PC-3 (cell line): Measurements from ENCODE around the gene CYP4F3. TPM values are rescaled to one million over a fixed set of nuclear protein-coding genes. Genes with fewer than 3 reads are reported as not detected.

Source experiments
- ATAC-seq: fragments of 200-7000 bp; cut with Tn5 transposase; 2 replicates; pipeline ENCODE4 v1.9.1; 2020; ENCODE audit warnings: mild to moderate bottlenecking, moderate library complexity
- BruUV-seq: library from RNA; stranded (reverse); fragments of 400-500 nt; replicated peaks from 2 replicates; lab custom pipeline; 2021; lab: Mats Ljungman, UMichigan
- CTCF ChIA-PET: fragments of 300-600 bp; sonication (Branson Sonifier 250); formaldehyde crosslinking; loops from one replicate; lab custom pipeline; 2022; ENCODE audit warnings: antibody characterized with exemption; lab: Charles Lee
- POLR2A ChIA-PET: fragments of 300-600 bp; sonication (Branson Sonifier 250); formaldehyde crosslinking; loops from one replicate; lab custom pipeline; 2022; ENCODE audit warnings: antibody characterized with exemption; ENCODE audit not compliant: unreplicated experiment; lab: Charles Lee
- DNase-seq: peaks from one replicate; pipeline ENCODE4 v3.0.0-alpha.2; 2015
- H2AFZ ChIP-seq: fragments of 300-600 bp; sonication (generic); 2 replicates; pipeline ENCODE4 v1.6.0; 2016; ENCODE audit warnings: antibody characterized with exemption, low read length
- H3F3A ChIP-seq: fragments of 300-600 bp; sonication (generic); one replicate; pipeline ENCODE4 v1.6.0; 2017; ENCODE audit warnings: antibody characterized with exemption, low read length, control low read depth, mild to moderate bottlenecking; ENCODE audit not compliant: unreplicated experiment
- H3K27ac ChIP-seq: fragments of 300-600 bp; sonication (generic); 2 replicates; pipeline ENCODE4 v1.5.1; 2016; ENCODE audit warnings: mild to moderate bottlenecking, low read length
- H3K27me3 ChIP-seq: fragments of 300-600 bp; sonication (generic); 2 replicates; pipeline ENCODE4 v1.6.1; 2016; ENCODE audit warnings: low read length, mixed read lengths
- H3K36me3 ChIP-seq: fragments of 300-600 bp; sonication (generic); 2 replicates; pipeline ENCODE4 v1.6.1; 2016; ENCODE audit warnings: low read depth, mixed run types, low read length, mixed read lengths
- H3K4me1 ChIP-seq: fragments of 300-600 bp; sonication (generic); 2 replicates; pipeline ENCODE4 v1.5.1; 2016; ENCODE audit warnings: low read length; ENCODE audit not compliant: insufficient read depth
- H3K4me2 ChIP-seq: fragments of 300-600 bp; sonication (generic); 2 replicates; pipeline ENCODE4 v1.6.0; 2016; ENCODE audit warnings: low read length
- H3K4me3 ChIP-seq: fragments of 300-600 bp; sonication (generic); 2 replicates; pipeline ENCODE4 v1.5.1; 2016; ENCODE audit warnings: mild to moderate bottlenecking, low read length, mixed read lengths
- H3K79me2 ChIP-seq: fragments of 300-600 bp; sonication (generic); 2 replicates; pipeline ENCODE4 v1.6.1; 2017; ENCODE audit warnings: low read length, mixed read lengths
- H3K9ac ChIP-seq: fragments of 300-600 bp; sonication (generic); 2 replicates; pipeline ENCODE4 v1.6.0; 2016; ENCODE audit warnings: mild to moderate bottlenecking, low read length
- H3K9me2 ChIP-seq: fragments of 300-600 bp; sonication (generic); replicated peaks from 2 replicates; pipeline ENCODE4 v1.6.1; 2016; ENCODE audit warnings: mixed run types, low read length, mixed read lengths
- H3K9me3 ChIP-seq: fragments of 300-600 bp; sonication (generic); 2 replicates; pipeline ENCODE4 v1.6.1; 2016; ENCODE audit warnings: low read length, mixed read lengths
- H4K20me1 ChIP-seq: fragments of 300-600 bp; sonication (generic); 2 replicates; pipeline ENCODE4 v1.6.1; 2016; ENCODE audit warnings: low read length, mixed read lengths
- CTCF ChIP-seq: fragments of 300-600 bp; sonication (generic); conservative IDR thresholded peaks from 2 replicates; pipeline ENCODE4 v1.5.1; 2017; ENCODE audit warnings: antibody characterized with exemption, low read depth, mild to moderate bottlenecking, low read length
- EZH2 ChIP-seq: fragments of 300-600 bp; sonication (generic); IDR thresholded peaks from one replicate; pipeline ENCODE4 v1.6.1; 2017; ENCODE audit warnings: antibody characterized with exemption, mild to moderate bottlenecking, low read length; ENCODE audit not compliant: unreplicated experiment
- EZH2phosphoT487 ChIP-seq: fragments of 300-600 bp; sonication (generic); IDR thresholded peaks from 2 replicates; pipeline ENCODE4 v1.6.1; 2018; ENCODE audit warnings: mild to moderate bottlenecking, antibody characterized with exemption, low read length, borderline replicate concordance
- intact Hi-C: fragments of 100-400 bp; cut with micrococcal nuclease; formaldehyde crosslinking; loops from 2 replicates; pipeline ENCODE4 v1.9.0; 2023
- total RNA-seq: library from RNA; depleted of rRNA; stranded (reverse); fragments of >200 nt; gene quantifications from 2 replicates; pipeline ENCODE4 v1.2.3, GENCODE V29; 2014

Gene CYP4F3
- total RNA-seq, 1 experiment from 2014 or later: not detected

GRCh38 chr19:15631817-15632216 lies 8.9 kb upstream of the CYP4F3 start:
- no peak overlapping the region for H3K27ac ChIP-seq
- BruUV-seq: no TSS peak
- no peak overlapping the region for H3K9ac ChIP-seq
- ATAC-seq: no peak
- intact Hi-C loops: loop anchor here (2.0 kb wide), 1 partner anchor 237 kb away; no protein-coding TSS in a partner anchor
- no peak overlapping the region for H3K4me2 ChIP-seq
- H3K4me1 ChIP-seq: no peaks in the 10 kb centered on the region
- H4K20me1 ChIP-seq: no peaks in the 10 kb centered on the region
- no peaks in the 10 kb centered on the region for H3F3A ChIP-seq
- ChIA-PET POLR2A (no interaction called here), CTCF (no interaction called here)
- H3K27me3 ChIP-seq: 0 out of 2 replicates have a peak, but pooled peaks cover 7% of the 10 kb centered on the region
- no peaks in the 10 kb centered on the region for H3K79me2 ChIP-seq
- DNase-seq: peak; percentile 43
- H3K9me3 ChIP-seq: no peaks in the 10 kb centered on the region
- TF ChIP-seq EZH2 (no peak), EZH2phosphoT487 (no peak), CTCF (peak; percentile 59)
- no peaks in the 10 kb centered on the region for H3K9me2 ChIP-seq
- no peaks in the 10 kb centered on the region for H3K36me3 ChIP-seq
- H3K4me3 ChIP-seq: no peak overlapping the region
- H2AFZ ChIP-seq: no peak overlapping the region

DNA sequence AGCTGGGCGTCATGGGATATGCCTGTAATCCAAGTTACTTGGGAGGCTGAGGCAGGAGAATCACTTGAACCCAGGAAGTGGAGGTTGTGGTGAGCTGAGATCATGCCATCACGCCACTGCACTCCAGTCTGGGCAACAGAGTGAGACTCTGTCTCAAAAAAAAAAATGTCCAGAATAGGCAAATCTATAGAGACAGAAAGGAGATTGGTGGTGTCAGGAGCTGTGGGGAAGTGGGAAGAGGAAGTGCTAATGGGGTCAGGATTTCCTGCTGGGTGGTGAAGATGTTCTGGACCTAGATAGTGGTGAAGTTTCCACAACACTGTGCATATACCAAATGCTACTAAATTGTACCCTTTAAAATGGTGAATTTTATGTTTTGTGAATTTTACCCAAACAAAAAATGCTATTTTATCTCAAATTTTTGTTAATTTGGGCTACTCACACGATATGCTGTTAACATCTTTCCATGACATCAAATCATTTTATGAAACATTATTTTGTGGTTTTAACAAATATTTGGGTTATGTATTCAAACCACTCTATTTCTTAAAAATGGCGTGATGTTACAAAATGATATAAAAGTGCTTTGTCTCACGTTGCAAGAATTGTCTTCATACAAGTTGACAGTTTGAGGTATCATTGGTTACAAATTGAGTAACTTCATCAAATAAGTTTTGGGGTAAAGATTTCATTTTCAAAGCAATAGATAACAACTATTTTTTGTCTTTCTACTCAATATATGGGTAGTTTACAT lies 7.4 kb upstream of the CYP4F3 start:
- H2AFZ ChIP-seq: no peak overlapping the region
- H3K4me3 ChIP-seq: no peak overlapping the region
- no peaks in the 10 kb centered on the region for H3K4me1 ChIP-seq
- 0 out of 2 replicates have a peak, but pooled peaks cover 7% of the 10 kb centered on the region for H3K27me3 ChIP-seq
- ChIA-PET CTCF (no interaction called here), POLR2A (no interaction called here)
- no TSS peak for BruUV-seq
- H3K9me3 ChIP-seq: no peaks in the 10 kb centered on the region
- H3K27ac ChIP-seq: no peak overlapping the region
- H3F3A ChIP-seq: no peaks in the 10 kb centered on the region
- ATAC-seq (no peak), DNase-seq (no peak)
- intact Hi-C loops: loop anchor here (2.0 kb wide), 1 partner anchor 236 kb away; no protein-coding TSS in a partner anchor
- H3K9ac ChIP-seq: no peak overlapping the region
- H3K9me2 ChIP-seq: no peaks in the 10 kb centered on the region
- TF ChIP-seq CTCF: no peak
- no peak for TF ChIP-seq EZH2
- no peaks in the 10 kb centered on the region for H4K20me1 ChIP-seq
- no peaks in the 10 kb centered on the region for H3K79me2 ChIP-seq
- H3K4me2 ChIP-seq: no peak overlapping the region
- H3K36me3 ChIP-seq: no peaks in the 10 kb centered on the region

- Histone ChIP-seq H3K79me2 (no peaks in the 10 kb centered on the region), H3K27ac (no peak overlapping the region), H3K9me2 (no peaks in the 10 kb centered on the region), H2AFZ (no peak overlapping the region), H3K4me2 (no peak overlapping the region), H3K4me3 (no peak overlapping the region), H3F3A (no peaks in the 10 kb centered on the region), H3K9me3 (no peaks in the 10 kb centered on the region), H3K36me3 (no peaks in the 10 kb centered on the region), H3K27me3 (0 out of 2 replicates have a peak, but pooled peaks cover 7% of the 10 kb centered on the region), H3K9ac (no peak overlapping the region), H3K4me1 (no peaks in the 10 kb centered on the region), H4K20me1 (no peaks in the 10 kb centered on the region)
- ChIA-PET POLR2A (no interaction called here), CTCF (no interaction called here)
- BruUV-seq: no TSS peak
- TF ChIP-seq EZH2 (no peak), CTCF (no peak), EZH2phosphoT487 (no peak)
- ATAC-seq: no peak
- intact Hi-C loops: no loop called here
- DNase-seq: no peak
Observed at GRCh38 chr19:15634105-15634504, 6.6 kb upstream of the CYP4F3 start.
